WTC11 (cell line): ENCODE measurements around the gene DYRK1A.

Experiments used
- SMAD3 ChIP-seq: sonication (generic); formaldehyde crosslinking; IDR thresholded peaks from 2 replicates; pipeline ENCODE4 v1.8.0; 2022; ENCODE audit warnings: missing genetic modification reagents, mild to moderate bottlenecking, borderline replicate concordance
- TCF7 ChIP-seq: sonication (generic); formaldehyde crosslinking; IDR thresholded peaks from 2 replicates; pipeline ENCODE4 v1.8.0; 2022; ENCODE audit warnings: mild to moderate bottlenecking, low read depth, missing genetic modification reagents, moderate library complexity
- TEAD1 ChIP-seq: sonication (generic); formaldehyde crosslinking; IDR thresholded peaks from 2 replicates; pipeline ENCODE4 v1.8.0; 2022; ENCODE audit warnings: mild to moderate bottlenecking, missing genetic modification reagents
- ZNF121 ChIP-seq: sonication (generic); formaldehyde crosslinking; IDR thresholded peaks from 2 replicates; pipeline ENCODE4 v1.8.0; 2023; ENCODE audit warnings: missing genetic modification reagents
- TF ChIP-seq, protein P1 (sequence below): sonication (generic); formaldehyde crosslinking; IDR thresholded peaks from 2 replicates; pipeline ENCODE4 v1.8.0; 2023; ENCODE audit warnings: missing genetic modification reagents, mild to moderate bottlenecking, borderline replicate concordance
- TF ChIP-seq, protein P2 (sequence below): fragments of 200-600 bp; IDR thresholded peaks from 2 replicates; pipeline ENCODE4 v1.8.0; 2022; ENCODE audit warnings: antibody characterized with exemption
- TF ChIP-seq, protein P3 (sequence below): sonication (generic); formaldehyde crosslinking; IDR thresholded peaks from 2 replicates; pipeline ENCODE4 v1.8.0; 2023; ENCODE audit warnings: mild to moderate bottlenecking, missing genetic modification reagents
- TF ChIP-seq, protein P4 (sequence below): sonication (generic); formaldehyde crosslinking; IDR thresholded peaks from 2 replicates; pipeline ENCODE4 v1.8.0; 2022; ENCODE audit warnings: mild to moderate bottlenecking, missing genetic modification reagents

DNA sequence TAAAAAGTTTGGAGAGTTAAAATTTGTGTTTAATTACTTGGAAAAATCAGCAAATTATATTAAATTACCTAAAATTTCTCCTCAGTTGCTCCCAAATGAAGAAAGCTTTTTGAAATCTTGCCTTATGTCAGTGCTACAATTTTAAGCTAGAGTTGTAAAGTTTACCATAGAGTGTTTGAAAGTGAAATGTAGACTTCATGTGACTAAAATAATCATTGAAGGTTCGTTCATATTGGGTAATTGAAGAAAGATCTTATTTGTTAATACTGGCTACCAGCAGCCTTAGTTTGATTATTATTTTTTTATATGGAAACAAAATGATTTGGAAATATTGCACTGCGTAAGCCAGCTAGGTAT, 4.4 kb downstream of the DYRK1A start:
- no peak for TF ChIP-seq SMAD3 (CRISPR knock-in tag)
- TF ChIP-seq, protein P1, sequence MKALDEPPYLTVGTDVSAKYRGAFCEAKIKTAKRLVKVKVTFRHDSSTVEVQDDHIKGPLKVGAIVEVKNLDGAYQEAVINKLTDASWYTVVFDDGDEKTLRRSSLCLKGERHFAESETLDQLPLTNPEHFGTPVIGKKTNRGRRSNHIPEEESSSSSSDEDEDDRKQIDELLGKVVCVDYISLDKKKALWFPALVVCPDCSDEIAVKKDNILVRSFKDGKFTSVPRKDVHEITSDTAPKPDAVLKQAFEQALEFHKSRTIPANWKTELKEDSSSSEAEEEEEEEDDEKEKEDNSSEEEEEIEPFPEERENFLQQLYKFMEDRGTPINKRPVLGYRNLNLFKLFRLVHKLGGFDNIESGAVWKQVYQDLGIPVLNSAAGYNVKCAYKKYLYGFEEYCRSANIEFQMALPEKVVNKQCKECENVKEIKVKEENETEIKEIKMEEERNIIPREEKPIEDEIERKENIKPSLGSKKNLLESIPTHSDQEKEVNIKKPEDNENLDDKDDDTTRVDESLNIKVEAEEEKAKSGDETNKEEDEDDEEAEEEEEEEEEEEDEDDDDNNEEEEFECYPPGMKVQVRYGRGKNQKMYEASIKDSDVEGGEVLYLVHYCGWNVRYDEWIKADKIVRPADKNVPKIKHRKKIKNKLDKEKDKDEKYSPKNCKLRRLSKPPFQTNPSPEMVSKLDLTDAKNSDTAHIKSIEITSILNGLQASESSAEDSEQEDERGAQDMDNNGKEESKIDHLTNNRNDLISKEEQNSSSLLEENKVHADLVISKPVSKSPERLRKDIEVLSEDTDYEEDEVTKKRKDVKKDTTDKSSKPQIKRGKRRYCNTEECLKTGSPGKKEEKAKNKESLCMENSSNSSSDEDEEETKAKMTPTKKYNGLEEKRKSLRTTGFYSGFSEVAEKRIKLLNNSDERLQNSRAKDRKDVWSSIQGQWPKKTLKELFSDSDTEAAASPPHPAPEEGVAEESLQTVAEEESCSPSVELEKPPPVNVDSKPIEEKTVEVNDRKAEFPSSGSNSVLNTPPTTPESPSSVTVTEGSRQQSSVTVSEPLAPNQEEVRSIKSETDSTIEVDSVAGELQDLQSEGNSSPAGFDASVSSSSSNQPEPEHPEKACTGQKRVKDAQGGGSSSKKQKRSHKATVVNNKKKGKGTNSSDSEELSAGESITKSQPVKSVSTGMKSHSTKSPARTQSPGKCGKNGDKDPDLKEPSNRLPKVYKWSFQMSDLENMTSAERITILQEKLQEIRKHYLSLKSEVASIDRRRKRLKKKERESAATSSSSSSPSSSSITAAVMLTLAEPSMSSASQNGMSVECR (CRISPR knock-in tag), result no peak
- TF ChIP-seq, protein P2, sequence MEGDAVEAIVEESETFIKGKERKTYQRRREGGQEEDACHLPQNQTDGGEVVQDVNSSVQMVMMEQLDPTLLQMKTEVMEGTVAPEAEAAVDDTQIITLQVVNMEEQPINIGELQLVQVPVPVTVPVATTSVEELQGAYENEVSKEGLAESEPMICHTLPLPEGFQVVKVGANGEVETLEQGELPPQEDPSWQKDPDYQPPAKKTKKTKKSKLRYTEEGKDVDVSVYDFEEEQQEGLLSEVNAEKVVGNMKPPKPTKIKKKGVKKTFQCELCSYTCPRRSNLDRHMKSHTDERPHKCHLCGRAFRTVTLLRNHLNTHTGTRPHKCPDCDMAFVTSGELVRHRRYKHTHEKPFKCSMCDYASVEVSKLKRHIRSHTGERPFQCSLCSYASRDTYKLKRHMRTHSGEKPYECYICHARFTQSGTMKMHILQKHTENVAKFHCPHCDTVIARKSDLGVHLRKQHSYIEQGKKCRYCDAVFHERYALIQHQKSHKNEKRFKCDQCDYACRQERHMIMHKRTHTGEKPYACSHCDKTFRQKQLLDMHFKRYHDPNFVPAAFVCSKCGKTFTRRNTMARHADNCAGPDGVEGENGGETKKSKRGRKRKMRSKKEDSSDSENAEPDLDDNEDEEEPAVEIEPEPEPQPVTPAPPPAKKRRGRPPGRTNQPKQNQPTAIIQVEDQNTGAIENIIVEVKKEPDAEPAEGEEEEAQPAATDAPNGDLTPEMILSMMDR, result no peak
- no peak for TF ChIP-seq ZNF121 (CRISPR knock-in tag)
- no peak for TF ChIP-seq TCF7
- TF ChIP-seq, protein P3, sequence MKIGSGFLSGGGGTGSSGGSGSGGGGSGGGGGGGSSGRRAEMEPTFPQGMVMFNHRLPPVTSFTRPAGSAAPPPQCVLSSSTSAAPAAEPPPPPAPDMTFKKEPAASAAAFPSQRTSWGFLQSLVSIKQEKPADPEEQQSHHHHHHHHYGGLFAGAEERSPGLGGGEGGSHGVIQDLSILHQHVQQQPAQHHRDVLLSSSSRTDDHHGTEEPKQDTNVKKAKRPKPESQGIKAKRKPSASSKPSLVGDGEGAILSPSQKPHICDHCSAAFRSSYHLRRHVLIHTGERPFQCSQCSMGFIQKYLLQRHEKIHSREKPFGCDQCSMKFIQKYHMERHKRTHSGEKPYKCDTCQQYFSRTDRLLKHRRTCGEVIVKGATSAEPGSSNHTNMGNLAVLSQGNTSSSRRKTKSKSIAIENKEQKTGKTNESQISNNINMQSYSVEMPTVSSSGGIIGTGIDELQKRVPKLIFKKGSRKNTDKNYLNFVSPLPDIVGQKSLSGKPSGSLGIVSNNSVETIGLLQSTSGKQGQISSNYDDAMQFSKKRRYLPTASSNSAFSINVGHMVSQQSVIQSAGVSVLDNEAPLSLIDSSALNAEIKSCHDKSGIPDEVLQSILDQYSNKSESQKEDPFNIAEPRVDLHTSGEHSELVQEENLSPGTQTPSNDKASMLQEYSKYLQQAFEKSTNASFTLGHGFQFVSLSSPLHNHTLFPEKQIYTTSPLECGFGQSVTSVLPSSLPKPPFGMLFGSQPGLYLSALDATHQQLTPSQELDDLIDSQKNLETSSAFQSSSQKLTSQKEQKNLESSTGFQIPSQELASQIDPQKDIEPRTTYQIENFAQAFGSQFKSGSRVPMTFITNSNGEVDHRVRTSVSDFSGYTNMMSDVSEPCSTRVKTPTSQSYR (CRISPR knock-in tag), result no peak
- no peak for TF ChIP-seq TEAD1
- TF ChIP-seq, protein P4, sequence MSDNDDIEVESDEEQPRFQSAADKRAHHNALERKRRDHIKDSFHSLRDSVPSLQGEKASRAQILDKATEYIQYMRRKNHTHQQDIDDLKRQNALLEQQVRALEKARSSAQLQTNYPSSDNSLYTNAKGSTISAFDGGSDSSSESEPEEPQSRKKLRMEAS, result no peak
